ENCODE measurements around the gene HMSD.

The HMSD gene

DNA sequence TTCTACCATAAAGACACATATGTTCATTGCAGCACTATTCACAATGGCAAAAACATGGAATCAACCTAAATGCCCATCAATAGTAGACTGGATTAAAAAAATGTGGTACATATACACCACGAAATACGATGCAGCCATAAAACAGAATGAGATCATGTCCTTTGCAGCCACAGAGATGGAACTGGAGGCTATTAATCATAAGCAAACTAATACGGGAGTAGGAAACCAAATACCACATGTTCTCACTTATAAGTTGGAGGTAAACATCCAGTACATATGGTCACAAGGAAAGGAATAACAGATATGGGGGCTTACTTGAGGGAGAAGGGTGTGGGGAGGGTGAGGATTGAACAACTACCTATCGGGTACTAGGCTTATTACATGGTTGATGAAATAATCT is 7.7 kb downstream of the HMSD start:
- no peak for DNase-seq (ENCODE audit: low spot score)

DNA sequence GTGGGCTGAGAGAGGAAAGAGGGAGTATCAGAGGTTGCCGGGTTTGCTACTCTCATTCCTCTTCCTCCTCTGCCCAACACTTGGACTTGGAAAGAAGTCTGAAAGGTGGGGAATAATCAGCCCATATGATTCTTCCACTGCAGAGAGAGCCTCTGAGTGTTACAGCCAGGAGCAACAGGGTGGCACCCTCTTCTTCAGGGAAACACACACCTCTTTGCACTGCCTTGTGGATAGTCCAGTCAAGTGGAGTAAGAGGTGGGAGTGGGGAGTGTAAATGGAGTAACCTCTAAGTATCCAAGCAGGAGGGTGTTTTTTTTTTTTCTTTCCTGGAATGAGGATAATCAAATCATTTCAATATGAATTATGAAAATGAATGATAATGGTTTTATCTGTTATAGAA is 11.8 kb downstream of the HMSD start:
- no peak for DNase-seq (ENCODE audit: low spot score)

DNA sequence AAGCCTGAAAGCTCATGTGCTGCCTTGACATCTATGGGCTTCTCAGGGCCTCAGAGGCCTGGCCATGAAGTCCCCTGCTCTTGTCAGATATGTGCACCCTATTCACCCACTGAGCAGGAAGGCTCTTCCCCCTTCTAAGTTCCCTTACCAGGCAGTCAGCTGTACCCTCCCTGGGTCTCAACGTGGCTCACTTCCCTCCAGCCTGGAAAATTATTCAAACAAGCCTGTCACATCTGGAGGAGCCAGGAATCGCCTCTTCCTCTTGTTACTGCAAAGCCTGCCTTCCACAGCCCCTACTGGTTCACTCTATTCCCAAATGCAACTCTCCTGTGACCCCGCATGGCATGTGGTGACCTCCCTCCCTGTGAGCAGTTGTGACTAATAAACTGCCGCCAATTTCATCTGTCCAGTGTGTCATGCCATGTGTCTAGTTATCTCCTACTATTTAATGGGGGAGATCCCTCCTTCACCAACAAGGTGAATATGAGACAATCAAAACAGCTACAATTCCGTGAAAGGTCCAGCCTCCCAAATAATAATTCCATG is 12.4 kb downstream of the HMSD start:
- no peak for DNase-seq (ENCODE audit: low spot score)

DNA sequence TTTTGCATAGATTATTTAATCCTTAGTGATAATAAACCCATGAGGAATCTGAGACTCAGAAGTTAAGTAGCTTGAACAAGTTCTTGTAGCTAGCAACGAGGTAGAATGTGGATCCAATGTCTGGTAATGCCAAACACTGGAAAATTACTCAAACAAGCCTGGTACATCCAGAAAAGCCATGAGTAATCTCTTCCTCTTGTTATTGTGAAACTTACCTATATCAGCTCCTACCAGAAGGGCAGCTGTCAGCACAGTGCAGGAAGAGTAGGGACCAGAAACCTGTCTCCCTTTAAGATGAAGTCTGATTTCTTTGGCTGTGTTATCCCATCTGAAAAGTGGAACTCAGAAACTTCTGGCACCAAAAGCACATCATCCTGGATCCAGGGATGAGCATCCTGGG is 13.0 kb downstream of the HMSD start:
- no peak for DNase-seq (ENCODE audit: low spot score)

DNA sequence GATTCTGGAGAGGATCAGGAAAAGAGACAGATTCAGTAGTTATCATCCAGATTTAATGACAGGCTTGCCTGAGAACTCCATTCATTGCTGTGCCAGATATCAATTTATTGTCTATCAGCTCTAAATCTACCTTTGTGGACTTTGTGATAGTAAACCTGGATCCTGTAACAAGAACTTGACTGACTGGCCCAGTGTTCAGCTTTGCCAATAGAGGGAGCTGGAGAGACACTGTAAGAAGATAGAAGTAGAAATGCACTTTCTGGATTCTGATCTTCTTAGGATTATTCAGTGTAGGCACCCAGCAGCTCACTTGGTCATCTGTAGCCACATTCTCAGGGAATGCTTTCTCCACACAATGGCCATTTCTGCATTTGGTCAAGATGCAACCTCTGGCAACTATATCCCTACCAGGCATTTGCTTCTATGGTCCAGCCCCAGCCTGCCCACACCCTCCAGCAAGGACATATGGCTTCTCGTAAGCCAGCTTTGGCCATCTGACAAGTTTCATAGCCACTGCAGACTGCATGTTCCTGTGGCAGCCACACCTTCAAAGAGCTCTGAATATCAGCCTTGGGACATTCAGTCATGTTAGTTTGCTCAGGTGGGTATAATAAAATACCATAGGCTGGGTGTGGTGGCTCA is 14.6 kb downstream of the HMSD start:
- DNase-seq (ENCODE audit: low spot score): no peak

- DNase-seq (ENCODE audit: low spot score): no peak
Observed at GRCh38 chr18:63964908-63965307, 15.8 kb downstream of the HMSD start.

- no peak for DNase-seq (ENCODE audit: low spot score)
Observed at GRCh38 chr18:63965716-63966330, 16.7 kb downstream of the HMSD start.

- no peak for DNase-seq (ENCODE audit: low spot score)
Observed at GRCh38 chr18:63969942-63970808, 21.1 kb downstream of the HMSD start, which contains the start of gene SERPINB8. Gene SERPINB8, plus strand, starts transcription at chr18:63970081. Its CDS starts 8,228 bp downstream, at chr18:63978309.

DNA sequence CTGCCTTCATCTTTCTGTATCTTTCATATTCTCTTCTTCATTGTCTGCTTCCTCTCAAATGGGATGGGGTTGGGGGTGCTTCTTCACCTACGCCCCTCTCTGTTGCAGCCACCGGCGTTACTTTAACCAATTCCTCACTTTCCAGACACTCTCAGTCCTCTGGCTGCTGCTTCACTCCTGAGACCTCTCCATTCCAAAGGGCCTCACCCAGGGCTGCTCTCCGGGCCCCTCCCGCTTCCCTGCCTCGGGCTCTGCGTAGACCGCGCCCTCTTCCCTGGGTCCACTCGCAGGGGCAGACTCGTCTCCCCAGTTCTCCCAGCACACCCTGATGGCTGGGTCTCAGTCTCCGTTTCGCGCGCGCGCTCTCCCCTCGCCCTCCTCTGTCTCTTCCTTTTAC is 21.7 kb downstream of the HMSD start:
- no peak for DNase-seq (ENCODE audit: low spot score)

GRCh38 chr18:63971320-63972001 is 22.4 kb downstream of the HMSD start:
- DNase-seq (ENCODE audit: low spot score): no peak

DNA sequence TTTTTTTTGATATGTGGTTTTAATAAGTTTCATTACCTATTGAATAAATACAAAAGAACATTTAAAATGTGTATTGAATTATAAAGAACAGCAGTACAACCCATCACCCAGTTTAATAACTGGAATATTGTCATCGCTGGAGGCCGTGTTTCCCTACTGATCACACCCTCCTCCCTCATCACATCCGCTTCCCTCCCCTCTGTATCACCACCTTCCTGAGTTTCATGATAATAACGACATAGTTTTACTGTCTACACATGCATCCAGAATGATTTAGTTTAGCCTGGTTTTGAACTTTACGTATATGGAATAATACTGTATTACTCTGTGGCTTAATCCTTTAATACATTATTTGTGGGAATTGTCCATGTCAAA is 22.9 kb downstream of the HMSD start:
- DNase-seq (ENCODE audit: low spot score): no peak

GRCh38 chr18:63974991-63975390 is 25.9 kb downstream of the HMSD start:
- no peak for DNase-seq (ENCODE audit: low spot score)

GRCh38 chr18:63975628-63976027 is 26.5 kb downstream of the HMSD start:
- no peak for DNase-seq (ENCODE audit: low spot score)

- DNase-seq (ENCODE audit: low spot score): no peak
Observed at GRCh38 chr18:63977040-63977439, 27.9 kb downstream of the HMSD start.

DNA sequence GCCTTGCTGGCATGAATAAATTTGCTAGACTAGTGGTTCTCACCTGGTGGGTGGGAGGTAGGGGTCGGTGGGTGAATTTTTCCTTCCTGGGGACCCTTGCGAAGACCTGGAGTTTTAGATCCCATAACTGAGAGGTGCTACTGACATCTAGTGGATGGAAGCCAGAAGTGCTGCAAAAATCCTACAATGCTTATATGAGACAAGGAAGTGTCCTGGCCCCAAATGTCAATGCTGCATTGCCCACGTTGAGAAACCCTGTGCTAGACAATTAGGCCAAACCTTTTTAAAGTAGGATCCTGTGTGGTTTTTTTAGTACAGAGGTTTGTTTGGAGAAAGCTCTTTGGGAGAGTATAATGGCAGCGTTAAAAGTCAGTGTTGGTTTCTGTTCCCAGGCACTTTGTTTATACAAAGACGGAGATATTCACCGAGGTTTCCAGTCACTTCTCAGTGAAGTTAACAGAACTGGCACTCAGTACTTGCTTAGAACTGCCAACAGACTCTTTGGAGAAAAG is 30.4 kb downstream of the HMSD start:
- DNase-seq (ENCODE audit: low spot score): peak; percentile 5

- no peak for DNase-seq (ENCODE audit: low spot score)
Observed at GRCh38 chr18:63980027-63980426, 30.9 kb downstream of the HMSD start.

- no peak for DNase-seq (ENCODE audit: low spot score)
Observed at GRCh38 chr18:63980896-63981460, 31.9 kb downstream of the HMSD start.

GRCh38 chr18:63981719-63982118 is 32.6 kb downstream of the HMSD start:
- DNase-seq (ENCODE audit: low spot score): no peak

GRCh38 chr18:63982361-63982760 is 33.3 kb downstream of the HMSD start:
- no peak for DNase-seq (ENCODE audit: low spot score)

DNA sequence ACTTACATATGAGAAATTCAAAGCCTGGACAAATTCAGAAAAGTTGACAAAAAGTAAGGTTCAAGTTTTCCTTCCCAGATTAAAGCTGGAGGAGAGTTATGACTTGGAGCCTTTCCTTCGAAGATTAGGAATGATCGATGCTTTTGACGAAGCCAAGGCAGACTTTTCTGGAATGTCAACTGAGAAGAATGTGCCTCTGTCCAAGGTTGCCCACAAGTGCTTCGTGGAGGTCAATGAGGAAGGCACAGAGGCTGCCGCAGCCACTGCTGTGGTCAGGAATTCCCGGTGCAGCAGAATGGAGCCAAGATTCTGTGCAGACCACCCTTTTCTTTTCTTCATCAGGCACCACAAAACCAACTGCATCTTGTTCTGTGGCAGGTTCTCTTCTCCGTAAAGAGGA is 37.8 kb downstream of the HMSD start:
- DNase-seq (ENCODE audit: low spot score): no peak

DNA sequence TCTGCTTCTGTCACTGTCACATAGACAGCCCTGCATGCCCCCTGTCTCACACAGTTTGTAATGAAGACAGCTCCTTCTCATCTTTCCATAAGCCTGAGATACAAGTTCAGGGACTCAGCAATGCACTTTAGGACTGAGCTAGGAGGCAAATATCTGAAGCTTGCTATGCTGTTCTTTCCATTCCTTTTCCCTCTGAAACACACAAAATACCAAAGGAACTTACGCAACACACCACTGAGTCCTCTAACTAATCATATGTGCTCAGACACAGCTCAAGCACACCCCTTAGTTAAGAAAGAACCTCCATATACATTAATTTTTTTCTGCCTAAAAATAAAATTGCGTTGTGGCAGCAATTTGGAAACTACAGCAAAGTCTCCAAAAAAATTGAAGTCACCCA is 38.6 kb downstream of the HMSD start:
- DNase-seq (ENCODE audit: low spot score): no peak

GRCh38 chr18:63992751-63993150 is 43.6 kb downstream of the HMSD start:
- DNase-seq (ENCODE audit: low spot score): no peak
